Epithelial cell of esophagus (primary cell): ENCODE results near the gene PSMF1.

Experiments used
- DNase-seq: peaks from one replicate; pipeline ENCODE4 v3.0.0; 2010; ENCODE audit warnings: low read depth
- H3K4me3 ChIP-seq: 2 replicates; pipeline ENCODE4 v1.5.1; 2011; ENCODE audit warnings: mild to moderate bottlenecking, low read length, control low read depth
- CTCF ChIP-seq: IDR thresholded peaks from 2 replicates; pipeline ENCODE4 v1.5.1; 2011; ENCODE audit warnings: low read depth, mild to moderate bottlenecking, low read length, control low read depth, inconsistent platforms; ENCODE audit not compliant: insufficient read depth; ENCODE audit errors: missing control alignments

PSMF1 gene

GRCh38 chr20:1186367-1186991, 68.1 kb downstream of the PSMF1 start:
- no peak for DNase-seq
- H3K4me3 ChIP-seq: no peak overlapping the region
- no peak for TF ChIP-seq CTCF

GRCh38 chr20:1187605-1188171, 69.3 kb downstream of the PSMF1 start:
- H3K4me3 ChIP-seq: no peak overlapping the region
- no peak for TF ChIP-seq CTCF
- DNase-seq: no peak

GRCh38 chr20:1188347-1188746, 69.9 kb downstream of the PSMF1 start:
- no peak for DNase-seq

GRCh38 chr20:1189827-1190226, 71.4 kb downstream of the PSMF1 start:
- no peak for TF ChIP-seq CTCF
- no peak for DNase-seq
- H3K4me3 ChIP-seq: no peak overlapping the region

More at GRCh38 chr20:1188347-1188746, 69.9 kb downstream of the PSMF1 start:
- no peak for TF ChIP-seq CTCF
- H3K4me3 ChIP-seq: no peak overlapping the region

- TF ChIP-seq CTCF: no peak
Measured at GRCh38 chr20:1190847-1191246, 72.4 kb downstream of the PSMF1 start.

GRCh38 chr20:1191299-1191698, 72.9 kb downstream of the PSMF1 start:
- TF ChIP-seq CTCF: no peak
- no peak for DNase-seq
- H3K4me3 ChIP-seq: no peak overlapping the region

More at GRCh38 chr20:1190847-1191246, 72.4 kb downstream of the PSMF1 start:
- no peak overlapping the region for H3K4me3 ChIP-seq
- DNase-seq: no peak

- TF ChIP-seq CTCF: no peak
- no peak for DNase-seq
- H3K4me3 ChIP-seq: no peak overlapping the region
Measured at GRCh38 chr20:1195226-1195625, 76.8 kb downstream of the PSMF1 start.
